ENCODE data around the gene CCDC27. TPM values are rescaled to one million over a fixed set of nuclear protein-coding genes. Genes with fewer than 3 reads are reported as not detected.

CCDC27 gene
- total and polyA plus RNA-seq, 2 of the 8 experiments (the other 6 are each of a cell fraction or from before 2014, with no cell fraction given): 0.15 TPM; not detected in 1

- Histone ChIP-seq H2BK15ac (ENCODE audit: low read length) (no peak overlapping the region), H3K23me2 (ENCODE audit: low read depth, low read length) (no peaks in the 10 kb centered on the region; the same call in 1 of the 2 replicates), H3K18ac (ENCODE audit: extremely low read depth, low read length) (no peak overlapping the region), H3K4me1 (replicated peaks in 1 of 4; ENCODE audit: control insufficient read depth in 3 of 4, insufficient read depth in 4 of 4, low read length in 3 of 4) (peaks cover 0 to 19% (median 13%) of the 10 kb centered on the region in 4 experiments; a peak in 5 of 7 replicates), H3K14ac (ENCODE audit: insufficient read length) (no peak overlapping the region), H4K20me1 (replicated peaks in 1 of 2; ENCODE audit: control insufficient read depth in 1 of 2, insufficient read depth in 2 of 2, low read length in 2 of 2) (peaks cover 0 to 12% of the 10 kb centered on the region in 2 experiments), H3K27me3 (replicated peaks in 1 of 4; ENCODE audit: control insufficient read depth in 3 of 4, extremely low read depth in 1 of 4, insufficient read depth in 3 of 4, low read length in 3 of 4) (no peaks in the 10 kb centered on the region; a peak in 2 of 7 replicates), H3K4ac (replicated peaks; ENCODE audit: insufficient read length, low read depth, low read length) (no peak overlapping the region), H2BK120ac (replicated peaks; ENCODE audit: low read depth, low read length) (no peak overlapping the region), H2BK5ac (ENCODE audit: low read depth, low read length) (no peak overlapping the region), H3K27ac (ENCODE audit: low read depth, low read length) (no peak overlapping the region), H3K23ac (ENCODE audit: insufficient read length) (no peak overlapping the region), H3K4me2 (ENCODE audit: insufficient read depth in 1 of 2, low read depth in 2 of 2, low read length in 2 of 2) (no peak overlapping the region), H2AK5ac (ENCODE audit: low read depth, low read length) (no peak overlapping the region), H3K9ac (replicated peaks in 1 of 4; ENCODE audit: extremely low read depth in 1 of 4, low read depth in 3 of 4, low read length in 3 of 4) (no peak overlapping the region), H2AFZ (ENCODE audit: low read length) (no peak overlapping the region), H4K8ac (ENCODE audit: extremely low read depth, insufficient read depth, low read length) (no peak overlapping the region), H3K56ac (replicated peaks; ENCODE audit: insufficient read length, low read depth, low read length) (no peak overlapping the region), H2BK12ac (ENCODE audit: low read depth, low read length) (no peak overlapping the region), H3K79me1 (ENCODE audit: low read depth, low read length) (no peaks in the 10 kb centered on the region; the same call in 1 of the 2 replicates), H4K5ac (ENCODE audit: insufficient read length, low read depth, low read length) (no peak overlapping the region), H4K91ac (replicated peaks; ENCODE audit: insufficient read length, low read length) (no peak overlapping the region), H3K79me2 (ENCODE audit: control insufficient read depth in 1 of 2, insufficient read depth in 2 of 2, low read length in 2 of 2) (no peaks in the 10 kb centered on the region), H3K36me3 (ENCODE audit: control insufficient read depth in 2 of 4, insufficient read depth in 4 of 4, low read length in 3 of 4) (peaks cover 10 to 42% (median 34%) of the 10 kb centered on the region in 4 experiments; a peak in 7 of 8 replicates), H2BK20ac (ENCODE audit: low read length) (no peak overlapping the region), H3K9me3 (ENCODE audit: insufficient read depth in 2 of 2, low read depth in 1 of 2, low read length in 1 of 2) (no peaks in the 10 kb centered on the region), H3K4me3 (ENCODE audit: extremely low read depth in 1 of 4, insufficient read depth in 2 of 4, low read depth in 3 of 4, low read length in 4 of 4) (no peak overlapping the region)
- no peak for DNase-seq (ENCODE audit: low read depth in 1 of 2, low spot score in 2 of 2)
- CTCF ChIA-PET (ENCODE audit: partially characterized antibody): interaction anchor here (0.6 kb wide), 1 partner anchor 85 kb away, joined by 3 read pairs; no protein-coding TSS in a partner anchor
- no peak for FAIRE-seq
- POLR2A ChIA-PET (ENCODE audit: partially characterized antibody): interaction anchor here (1.0 to 2.0 kb wide), 4 partner anchors 10 to 32 kb away, joined by 3 to 7 read pairs (median 6); no protein-coding TSS in a partner anchor
- WGBS, 2 experiments (ENCODE audit: extremely low coverage in 1 of 2, insufficient coverage in 1 of 2, insufficient read length in 1 of 2, insufficient replicate concordance in 2 of 2, low coverage in 1 of 2, low lambda C conversion rate in 2 of 2, missing lambda C conversion rate in 1 of 2): 94% methylated on average over 13 of the region's 13 CpGs; no CpG with 5 or more reads in 1 of the 2 experiments
- TF ChIP-seq SUZ12 (IDR thresholded peaks at IDR 0.05; ENCODE audit: low read length) (no peak), SP1 (IDR thresholded peaks at IDR 0.05; ENCODE audit: low read depth, low read length) (no peak), RFX5 (IDR thresholded peaks at IDR 0.05; ENCODE audit: borderline replicate concordance, low read depth, low read length) (no peak), TCF12 (IDR thresholded peaks at IDR 0.05; ENCODE audit: low read depth, low read length) (no peak), SIRT6 (IDR thresholded peaks at IDR 0.05; ENCODE audit: low read length) (no peak), CHD2 (IDR thresholded peaks at IDR 0.05; ENCODE audit: low read length) (no peak), SP2 (IDR thresholded peaks at IDR 0.05; ENCODE audit: low read length) (no peak), SIX5 (IDR thresholded peaks at IDR 0.05; ENCODE audit: low read depth, low read length) (no peak), POLR2A (IDR thresholded peaks at IDR 0.05; ENCODE audit: control extremely low read depth in 1 of 2, low read depth in 2 of 2, low read length in 2 of 2) (no peak), CTCF (IDR thresholded peaks at IDR 0.05; ENCODE audit: control extremely low read depth in 1 of 3, insufficient read depth in 1 of 3, low read depth in 1 of 3, low read length in 3 of 3) (no peak)
These were observed 16.1 kb upstream of the CCDC27 start for GRCh38 chr1:3736131-3736561.

Measured in H1 (cell line).